Measurements from ENCODE around the gene NEDD9. TPM values are rescaled to one million over a fixed set of nuclear protein-coding genes. Genes with fewer than 3 reads are reported as not detected.

Gene NEDD9
- total RNA-seq, 2 experiments from 2014 or later, result 57.5 to 57.9 TPM

GRCh38 chr6:11171952-11172351, 60.5 kb downstream of the NEDD9 start:
- ChIA-PET CTCF (interaction anchor here (0.6 to 2.5 kb wide), 17 partner anchors 18 to 894 kb away, joined by 3 to 16 read pairs (median 4); no protein-coding TSS in a partner anchor), POLR2A (no interaction called here)

GRCh38 chr6:11168091-11168635, 64.3 kb downstream of the NEDD9 start:
- ChIA-PET POLR2A (no interaction called here), CTCF (no interaction called here)

- ChIA-PET POLR2A (interaction anchor here (0.6 kb wide), 1 partner anchor 676 kb away, joined by 3 read pairs; no protein-coding TSS in a partner anchor), CTCF (no interaction called here)
Observed at GRCh38 chr6:11166948-11167347, 65.5 kb downstream of the NEDD9 start.

GRCh38 chr6:11164717-11165646, 67.5 kb downstream of the NEDD9 start:
- POLR2A ChIA-PET, result no interaction called here
- CTCF ChIA-PET, result interaction anchor here (1.5 kb wide), 1 partner anchor 331 kb away, joined by 6 read pairs; no protein-coding TSS in a partner anchor

- CTCF ChIA-PET, result no interaction called here
- POLR2A ChIA-PET, result no interaction called here
Observed at GRCh38 chr6:11163932-11164331, 68.5 kb downstream of the NEDD9 start.

- CTCF ChIA-PET, result no interaction called here
- POLR2A ChIA-PET, result no interaction called here
Observed at GRCh38 chr6:11162262-11162661, 70.2 kb downstream of the NEDD9 start.

- ChIA-PET CTCF (no interaction called here), POLR2A (no interaction called here)
Observed at GRCh38 chr6:11161031-11161956, 71.2 kb downstream of the NEDD9 start.

- CTCF ChIA-PET, result no interaction called here
Observed at GRCh38 chr6:11160199-11160598, 72.3 kb downstream of the NEDD9 start.

GRCh38 chr6:11155589-11155988, 76.9 kb downstream of the NEDD9 start:
- ChIA-PET CTCF (interaction anchor here (1.0 kb wide), 1 partner anchor 12 kb away, joined by 3 read pairs; no protein-coding TSS in a partner anchor), POLR2A (no interaction called here)

More at GRCh38 chr6:11160199-11160598, 72.3 kb downstream of the NEDD9 start:
- POLR2A ChIA-PET, result no interaction called here

- ChIA-PET CTCF (no interaction called here), POLR2A (no interaction called here)
Observed at GRCh38 chr6:11153447-11153846, 79.0 kb downstream of the NEDD9 start.

GRCh38 chr6:11152581-11152980, 79.9 kb downstream of the NEDD9 start:
- ChIA-PET POLR2A (no interaction called here), CTCF (interaction anchor here (1.7 kb wide), 1 partner anchor 344 kb away, joined by 6 read pairs; no protein-coding TSS in a partner anchor)

- POLR2A ChIA-PET, result no interaction called here
- CTCF ChIA-PET, result interaction anchor here (1.7 kb wide), 1 partner anchor 345 kb away, joined by 6 read pairs; no protein-coding TSS in a partner anchor
Observed at GRCh38 chr6:11151488-11151887, 81.0 kb downstream of the NEDD9 start.

- POLR2A ChIA-PET, result no interaction called here
Observed at GRCh38 chr6:11149551-11149950, 82.9 kb downstream of the NEDD9 start.

GRCh38 chr6:11146117-11146826, 86.2 kb downstream of the NEDD9 start:
- CTCF ChIA-PET, result interaction anchor here (4.4 kb wide), 1 partner anchor 350 kb away, joined by 56 read pairs; no protein-coding TSS in a partner anchor
- POLR2A ChIA-PET, result no interaction called here

More at GRCh38 chr6:11149551-11149950, 82.9 kb downstream of the NEDD9 start:
- CTCF ChIA-PET, result interaction anchor here (1.0 kb wide), 1 partner anchor 346 kb away, joined by 3 read pairs; no protein-coding TSS in a partner anchor

GRCh38 chr6:11144393-11144851, 88.0 kb downstream of the NEDD9 start:
- ChIA-PET CTCF (interaction anchor here (0.7 to 4.4 kb wide), 12 partner anchors 9 to 545 kb away, joined by 3 to 56 read pairs (median 3); no protein-coding TSS in a partner anchor), POLR2A (no interaction called here)

- CTCF ChIA-PET, result interaction anchor here (0.6 to 4.4 kb wide), 17 partner anchors 8 to 546 kb away, joined by 3 to 56 read pairs (median 3); partner anchors contain the start of gene ERVFRD-1
- POLR2A ChIA-PET, result no interaction called here
Observed at GRCh38 chr6:11143394-11144371, 88.8 kb downstream of the NEDD9 start.

- ChIA-PET CTCF (interaction anchor here (0.7 to 4.4 kb wide), 5 partner anchors 11 to 354 kb away, joined by 3 to 56 read pairs (median 4); partner anchors contain the start of gene ERVFRD-1), POLR2A (no interaction called here)
Observed at GRCh38 chr6:11142296-11143027, 90.0 kb downstream of the NEDD9 start.

All from activated CD8-positive, alpha-beta memory T cell treated with anti-CD3 and anti-CD28 coated beads for 36 hours (primary cell).